ENCODE results near the gene GBE1.

DNA sequence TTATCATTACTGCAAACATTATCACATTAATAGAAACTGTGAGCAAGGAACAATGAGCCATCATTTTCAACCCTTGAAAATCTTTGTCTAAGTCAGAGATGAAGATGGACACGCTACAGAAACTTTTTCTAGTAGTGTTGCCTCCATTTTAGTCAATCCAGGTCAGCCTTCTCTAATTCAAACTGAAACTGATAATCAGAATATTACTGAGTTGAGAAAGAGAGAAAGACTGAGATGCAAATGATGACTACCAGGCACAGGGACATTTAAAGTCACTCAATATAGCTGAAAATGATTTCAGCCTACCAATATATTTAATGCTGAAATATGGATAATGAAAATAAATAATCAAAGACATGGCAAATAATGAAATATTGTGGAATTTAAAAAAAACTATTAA is 261.4 kb downstream of the GBE1 start:
- TF ChIP-seq GATA3 (IDR thresholded peaks at IDR 0.05; ENCODE audit: low read depth, low read length): no peak
- TF ChIP-seq GATA2 (IDR thresholded peaks at IDR 0.05; ENCODE audit: low read depth, low read length): no peak

Data from SH-SY5Y (cell line).